GM18517 (cell line): ENCODE measurements around the gene MCRIP1.
A peak's percentile ranks its signal among the peaks of the same experiment; 100 is the strongest.
"Not testable (repeated sequence)": the region's sequence is repeated elsewhere in the genome, so short reads cannot be mapped to it uniquely, and the experiment has no call there.

Source experiments
- ATAC-seq: cut with Tn5 transposase; IDR thresholded peaks from one replicate; pipeline ENCODE4 v1.9.1; 2021; ENCODE audit warnings: mild to moderate bottlenecking, moderate library complexity; ENCODE audit not compliant: unreplicated experiment

MCRIP1 gene

GRCh38 chr17:81841866-81842265 is 8.8 kb upstream of the MCRIP1 start:
- no peak for ATAC-seq

GRCh38 chr17:81840826-81841778 is 8.0 kb upstream of the MCRIP1 start:
- no peak for ATAC-seq

- ATAC-seq: not testable (repeated sequence)
Observed at GRCh38 chr17:81840059-81840458, 7.0 kb upstream of the MCRIP1 start.

- no peak for ATAC-seq
Observed at GRCh38 chr17:81839301-81839700, 6.2 kb upstream of the MCRIP1 start.

- no peak for ATAC-seq
Observed at GRCh38 chr17:81838753-81839255, 5.7 kb upstream of the MCRIP1 start.

- no peak for ATAC-seq
Observed at GRCh38 chr17:81837641-81838040, 4.5 kb upstream of the MCRIP1 start.

GRCh38 chr17:81834831-81835267 is 1.8 kb upstream of the MCRIP1 start, which contains the start of gene PPP1R27:
Gene PPP1R27 (minus strand): TSS chr17:81835050. CDS start chr17:81834953, 97 bp downstream.
- no peak for ATAC-seq

- ATAC-seq: no peak
Observed at GRCh38 chr17:81833921-81834830, 1.1 kb upstream of the MCRIP1 start.

GRCh38 chr17:81832608-81833159 is 407 bp downstream of the MCRIP1 start:
- peak; percentile 50 for ATAC-seq

- peak; percentile 12 for ATAC-seq
Observed at GRCh38 chr17:81831957-81832607, 1.0 kb downstream of the MCRIP1 start.

- ATAC-seq: no peak
Observed at GRCh38 chr17:81831563-81831956, 1.5 kb downstream of the MCRIP1 start.

GRCh38 chr17:81829858-81830257 is 3.2 kb downstream of the MCRIP1 start:
- ATAC-seq: no peak

- ATAC-seq: no peak
Observed at GRCh38 chr17:81828656-81829055, 4.4 kb downstream of the MCRIP1 start.

- ATAC-seq: no peak
Observed at GRCh38 chr17:81825841-81826466, 7.1 kb downstream of the MCRIP1 start.

- ATAC-seq: no peak
Observed at GRCh38 chr17:81824595-81824994, 8.5 kb downstream of the MCRIP1 start.

- ATAC-seq: no peak
Observed at GRCh38 chr17:81823820-81824550, 9.1 kb downstream of the MCRIP1 start.

- ATAC-seq: no peak
Observed at GRCh38 chr17:81822996-81823819, 9.9 kb downstream of the MCRIP1 start.

GRCh38 chr17:81822312-81822637 is 10.8 kb downstream of the MCRIP1 start:
- no peak for ATAC-seq
